ENCODE measurements around the gene SKI.

SKI gene

DNA sequence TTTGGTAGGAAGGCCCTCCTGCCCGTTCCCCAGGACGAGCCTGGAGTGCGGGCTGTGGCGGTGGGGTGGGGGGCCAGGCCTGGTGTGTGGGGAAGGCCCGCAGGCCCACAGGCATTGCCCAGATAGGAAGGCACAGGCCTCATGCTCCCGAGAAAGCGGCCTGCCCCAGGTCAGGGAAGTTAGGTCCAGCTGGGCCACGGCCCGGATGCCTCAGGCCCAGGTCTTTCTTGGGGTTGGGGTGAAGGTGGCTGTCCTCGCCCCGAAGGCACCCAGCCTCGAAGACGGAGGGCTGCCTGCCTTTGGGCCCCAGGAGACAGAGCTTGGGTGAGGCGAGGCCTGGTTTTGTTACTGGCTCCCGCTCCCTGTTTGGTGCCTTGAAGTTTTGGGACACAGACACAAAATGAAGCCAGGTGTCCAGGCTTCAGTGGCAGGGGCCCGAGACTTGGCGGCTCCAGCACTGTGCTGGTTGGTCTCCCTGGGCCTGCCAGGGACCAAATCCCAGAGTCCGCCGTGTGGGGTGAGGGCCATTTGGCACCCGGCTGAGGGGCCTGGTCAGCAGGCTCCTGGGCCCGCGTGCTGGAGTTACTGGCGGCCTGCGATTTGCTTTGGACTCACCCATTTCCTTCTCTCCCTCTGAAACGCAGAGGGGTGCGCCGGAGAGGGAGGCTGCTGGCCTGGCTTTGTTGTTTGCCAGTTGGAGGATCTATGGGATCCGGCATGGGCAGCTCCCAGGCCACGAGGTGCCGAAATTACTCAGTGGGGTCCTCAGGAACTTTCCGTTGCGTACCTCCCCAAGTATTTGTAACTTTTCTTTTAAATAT, 2.0 kb downstream of the SKI start:
- DNase-seq (ENCODE audit: low spot score), result no peak

DNA sequence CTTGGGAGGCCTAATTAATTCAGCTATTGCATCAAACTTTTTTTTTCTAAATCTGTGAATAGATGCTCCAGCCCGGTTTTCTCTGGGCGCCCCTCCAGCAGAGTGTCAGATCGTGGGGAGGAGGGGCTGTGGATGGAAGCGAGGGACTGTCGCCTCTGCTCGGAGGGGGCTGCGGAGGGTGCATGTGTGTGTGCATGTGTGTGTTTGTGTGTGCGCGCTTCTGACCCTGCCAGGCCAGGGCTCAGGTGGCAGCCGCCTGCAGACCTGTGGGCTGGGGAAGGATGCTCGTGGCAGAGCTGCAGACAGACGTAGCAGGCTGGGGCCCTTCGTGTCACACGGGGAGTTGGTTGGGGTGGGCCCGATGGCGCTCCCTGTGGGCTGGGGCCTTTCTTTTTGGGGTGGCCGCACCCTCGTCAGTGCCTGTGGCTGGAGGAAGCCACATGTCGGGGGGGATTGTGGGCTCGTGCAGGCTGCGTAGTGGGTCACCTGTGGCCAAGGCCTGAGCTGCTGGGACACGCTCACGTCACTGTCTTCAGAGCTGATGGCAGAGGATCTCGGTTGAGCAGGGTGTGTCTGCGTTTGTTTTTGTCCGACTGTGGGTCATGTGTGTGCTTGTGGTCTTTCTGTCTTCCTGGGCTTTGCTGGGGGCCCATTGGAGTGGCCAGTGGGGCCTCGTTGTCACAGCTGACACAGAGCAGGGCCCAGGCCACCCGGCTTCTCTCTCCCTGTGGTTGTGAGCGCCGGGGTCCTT, 2.8 kb downstream of the SKI start:
- DNase-seq (ENCODE audit: low spot score), result no peak

DNA sequence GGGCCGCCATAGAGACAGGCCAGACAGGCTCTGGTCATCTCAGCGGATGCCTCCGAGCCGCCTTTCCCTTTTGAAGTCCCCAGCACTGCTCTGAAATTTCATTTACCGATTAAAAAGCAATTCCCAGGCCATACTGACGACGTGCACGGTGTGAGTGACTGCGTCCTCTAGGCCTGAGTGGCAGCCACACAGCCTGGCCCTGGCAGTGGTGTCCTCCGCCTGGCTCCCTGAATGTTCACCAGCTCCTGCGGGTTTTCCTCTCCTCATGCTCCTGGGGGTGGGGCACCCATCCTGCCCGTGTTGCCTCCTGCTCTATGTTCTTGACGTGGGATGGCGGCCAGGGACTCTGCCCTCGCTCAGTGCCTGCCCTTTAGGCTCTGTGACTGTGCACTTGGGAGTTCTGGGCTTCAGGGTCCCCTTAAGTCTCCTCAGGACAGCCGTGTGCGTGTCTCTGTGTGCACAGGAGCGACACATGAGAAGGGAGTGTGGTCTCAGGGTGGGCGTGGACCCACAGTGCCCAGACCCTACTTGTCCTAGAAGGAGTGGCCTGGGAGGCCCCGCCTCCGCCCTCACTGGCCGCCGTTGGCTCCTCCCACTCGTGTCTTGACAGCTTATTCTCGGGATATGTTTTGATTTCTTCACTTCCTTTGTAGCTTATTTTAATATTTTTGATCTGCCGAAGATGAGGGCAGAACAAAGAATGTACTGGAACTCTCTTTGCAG, 3.6 kb downstream of the SKI start:
- no peak for DNase-seq (ENCODE audit: low spot score)

DNA sequence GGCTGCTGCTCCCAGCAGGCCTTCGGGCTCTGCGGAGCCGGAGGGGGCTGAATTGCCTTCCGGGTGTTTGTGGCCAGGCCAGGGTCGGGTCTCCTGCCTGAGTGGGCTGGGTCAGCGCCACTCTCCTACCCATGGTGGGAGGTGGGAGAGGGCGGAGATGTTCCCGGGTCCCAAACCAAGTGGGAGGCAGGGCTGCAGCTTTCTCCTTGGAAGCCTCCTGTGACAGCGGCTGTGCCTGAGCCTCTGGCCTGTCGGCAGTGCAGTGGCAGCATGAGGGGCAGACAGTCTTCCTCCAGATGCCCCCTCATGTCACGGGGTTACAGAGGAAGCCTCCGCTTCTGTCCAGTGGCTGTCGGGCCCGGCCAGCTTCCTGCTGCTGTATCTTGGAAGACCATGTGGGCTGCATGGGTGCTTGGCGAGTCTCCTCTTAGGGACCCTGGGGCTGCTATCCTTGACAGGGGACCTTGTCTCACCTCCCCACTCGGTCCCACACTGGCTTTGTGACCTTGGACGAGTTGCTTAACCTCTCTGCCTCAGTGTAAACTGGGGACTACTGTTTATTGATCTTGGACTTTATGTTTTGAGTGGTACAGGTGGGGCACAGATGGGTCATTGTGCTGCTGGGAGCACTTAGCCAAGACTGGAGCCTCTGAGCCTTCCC, 4.3 kb downstream of the SKI start:
- DNase-seq (ENCODE audit: low spot score), result no peak

DNA sequence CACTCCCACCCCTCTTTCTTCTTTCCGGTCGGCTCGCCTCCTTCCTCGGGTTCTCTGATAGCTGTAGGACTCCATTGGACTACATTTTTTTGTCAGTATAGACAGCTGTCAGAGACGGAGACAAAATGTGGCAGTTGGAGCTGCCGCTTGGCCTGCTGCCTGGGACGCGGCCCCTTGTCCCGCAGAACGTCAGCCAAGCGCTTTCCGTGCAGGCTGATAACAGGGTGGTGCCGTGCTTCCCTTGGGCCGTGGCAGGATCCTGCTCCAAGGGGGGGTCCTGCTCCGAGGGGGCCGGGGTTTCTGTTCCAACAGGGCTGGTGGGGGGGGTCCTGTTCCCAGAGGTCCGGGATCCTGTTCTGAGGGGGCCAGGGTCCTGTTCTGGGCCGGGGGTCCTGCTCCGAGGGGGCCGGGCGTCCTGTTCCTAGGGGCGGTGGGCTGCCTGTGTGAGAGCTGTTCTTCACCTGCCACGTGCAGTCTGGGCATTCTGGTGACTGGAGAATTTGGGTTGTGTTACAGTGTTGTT, 4.9 kb downstream of the SKI start:
- no peak for DNase-seq (ENCODE audit: low spot score)

DNA sequence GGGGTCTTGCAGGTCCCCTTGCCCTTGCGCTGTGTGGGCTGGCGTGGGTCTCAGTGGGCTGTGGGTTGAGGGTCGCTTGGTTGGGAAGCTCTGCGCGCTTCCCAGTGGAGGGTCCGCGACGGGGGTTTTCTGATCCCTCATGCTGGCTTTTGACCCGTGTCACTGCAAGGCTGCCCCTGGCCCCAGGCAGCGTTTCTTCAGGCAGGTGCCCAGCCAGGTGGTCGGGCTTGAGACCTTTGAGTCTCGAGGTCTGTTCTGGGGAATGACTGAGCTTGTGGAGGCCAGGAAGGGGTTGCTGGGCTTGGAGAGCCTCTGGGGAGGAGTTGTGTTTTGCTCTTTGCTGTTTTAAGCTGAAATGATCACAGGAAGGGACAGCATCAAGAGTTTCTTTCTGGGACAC, 5.3 kb downstream of the SKI start:
- DNase-seq (ENCODE audit: low spot score), result no peak

DNA sequence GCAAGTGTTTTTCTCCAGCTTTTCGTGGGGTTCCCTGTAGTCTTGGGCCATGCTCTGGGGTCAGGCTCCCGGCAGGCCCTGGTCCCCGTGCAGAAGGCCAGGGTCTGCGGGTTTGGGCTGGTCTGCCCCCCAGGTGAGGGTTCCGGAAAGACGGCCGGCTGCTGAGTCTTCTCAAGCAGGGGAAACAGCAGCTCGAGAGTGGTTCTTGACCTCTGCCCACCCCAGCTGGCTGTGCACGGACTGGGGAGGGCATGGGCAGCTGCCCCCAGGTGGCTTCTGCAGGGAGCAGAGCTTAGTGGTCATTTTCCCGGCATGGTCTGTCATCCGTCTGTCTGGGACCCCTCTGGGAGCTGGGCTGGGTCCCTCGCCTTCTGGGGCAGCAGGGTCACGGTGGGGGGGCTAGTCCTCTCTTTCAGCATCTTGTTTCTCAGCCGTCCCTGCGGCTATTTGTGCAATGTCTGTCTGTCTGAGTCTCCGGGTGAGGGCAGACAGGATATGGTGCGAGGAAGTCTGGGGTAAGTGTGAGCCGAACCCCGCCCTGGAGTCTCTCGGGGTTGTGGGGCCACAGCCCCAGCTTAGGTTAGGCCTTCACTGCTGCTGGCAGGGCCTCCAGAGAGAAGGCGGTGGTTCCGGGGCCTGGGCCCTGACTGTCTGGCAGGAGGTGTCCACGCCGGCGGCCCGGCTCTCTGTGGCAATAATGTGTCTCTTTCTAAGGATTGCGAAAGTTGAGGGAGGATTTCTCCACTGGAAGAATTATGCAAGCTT, 6.1 kb downstream of the SKI start:
- no peak for DNase-seq (ENCODE audit: low spot score)

DNA sequence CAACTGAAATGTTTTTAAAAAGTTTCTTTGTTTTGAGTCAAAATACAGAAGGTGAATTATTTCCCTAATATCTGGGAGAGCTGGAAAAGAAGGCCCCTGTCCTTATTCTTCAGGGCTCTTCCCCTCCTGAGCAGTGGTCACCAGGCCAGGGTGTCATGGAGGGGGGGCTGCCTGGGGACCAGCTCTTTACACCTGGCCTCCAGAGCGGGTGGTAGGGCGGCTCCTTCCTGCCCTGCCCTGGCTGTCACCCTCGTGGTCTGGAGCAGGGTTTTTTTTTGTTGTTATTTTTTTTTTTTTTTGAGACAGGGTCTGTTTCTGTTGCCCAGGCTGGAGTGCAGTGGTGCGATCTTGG, 6.6 kb downstream of the SKI start:
- DNase-seq (ENCODE audit: low spot score), result no peak

- no peak for DNase-seq (ENCODE audit: low spot score)
These were observed 7.3 kb downstream of the SKI start for GRCh38 chr1:2235300-2235998.

GRCh38 chr1:2236695-2237677, 8.9 kb downstream of the SKI start:
- DNase-seq (ENCODE audit: low spot score), result no peak

DNA sequence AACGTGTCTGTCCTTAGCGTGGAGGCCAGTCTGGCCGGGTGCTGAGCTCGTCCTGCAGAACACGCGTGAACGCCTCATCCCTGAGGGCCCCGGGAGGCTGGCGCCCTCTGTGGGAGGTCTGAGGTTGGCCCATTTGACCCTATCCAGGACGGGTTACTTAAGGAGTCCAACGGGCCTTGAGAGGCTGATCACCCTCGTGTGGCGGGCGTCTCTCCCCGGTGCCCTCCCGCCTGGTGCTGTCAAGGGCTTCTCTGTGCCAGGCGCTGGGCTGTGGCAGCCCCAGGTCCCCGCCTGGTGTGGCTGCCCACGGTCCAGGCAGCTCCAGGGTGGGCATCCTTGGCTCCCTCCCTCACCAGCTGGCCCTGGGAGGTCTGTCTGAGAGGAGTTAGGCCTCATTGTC, 9.7 kb downstream of the SKI start:
- no peak for DNase-seq (ENCODE audit: low spot score)

DNA sequence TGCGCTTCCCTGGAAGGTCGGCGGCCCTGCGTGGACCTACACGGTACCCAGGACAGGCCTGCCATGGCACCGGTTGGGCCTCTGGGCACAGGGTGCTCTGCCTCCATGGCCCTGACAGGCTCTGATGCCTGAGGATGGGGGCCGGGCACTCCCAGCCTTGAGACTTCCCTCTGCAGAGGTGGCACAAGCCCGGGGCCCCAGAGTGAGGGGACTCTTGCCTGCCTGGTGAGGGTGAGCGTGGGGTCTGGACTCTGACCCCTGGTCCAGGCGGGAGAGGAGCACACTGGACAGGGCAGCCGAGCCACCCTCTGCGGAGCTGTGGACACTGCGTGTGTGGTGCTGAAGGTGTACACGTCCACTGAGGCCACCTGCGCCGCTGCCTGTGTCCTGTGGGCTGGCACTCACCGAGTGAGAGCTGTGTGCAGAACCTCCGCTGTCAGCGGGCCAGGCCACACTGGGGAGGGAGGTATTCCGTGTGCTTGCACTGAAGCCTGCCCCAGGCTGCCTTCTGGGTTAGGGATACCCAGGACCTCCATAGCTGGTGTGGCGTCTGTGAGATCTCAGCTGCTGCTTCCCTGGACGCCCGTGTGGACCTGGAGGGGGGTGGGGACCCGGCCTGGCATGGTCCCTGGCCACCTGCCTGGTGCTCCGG, 10.4 kb downstream of the SKI start:
- no peak for DNase-seq (ENCODE audit: low spot score)

DNA sequence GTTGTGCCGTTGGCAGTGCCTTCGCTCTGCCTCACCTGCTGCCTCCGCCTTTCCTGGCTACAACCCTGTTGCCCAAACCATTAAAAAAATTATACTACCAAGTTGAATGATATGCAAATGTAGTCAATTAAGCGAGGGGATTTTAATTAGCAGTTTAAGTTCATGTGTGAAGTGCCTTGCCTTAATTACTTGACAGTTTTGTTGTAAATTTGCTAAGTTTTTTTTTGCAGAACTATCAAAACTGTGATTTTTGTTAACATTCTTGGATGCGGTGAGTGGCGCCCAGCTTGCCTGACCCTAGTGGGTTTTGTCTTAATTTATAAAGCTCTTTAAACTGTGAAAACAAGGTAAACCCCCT, 10.9 kb downstream of the SKI start:
- no peak for DNase-seq (ENCODE audit: low spot score)

DNA sequence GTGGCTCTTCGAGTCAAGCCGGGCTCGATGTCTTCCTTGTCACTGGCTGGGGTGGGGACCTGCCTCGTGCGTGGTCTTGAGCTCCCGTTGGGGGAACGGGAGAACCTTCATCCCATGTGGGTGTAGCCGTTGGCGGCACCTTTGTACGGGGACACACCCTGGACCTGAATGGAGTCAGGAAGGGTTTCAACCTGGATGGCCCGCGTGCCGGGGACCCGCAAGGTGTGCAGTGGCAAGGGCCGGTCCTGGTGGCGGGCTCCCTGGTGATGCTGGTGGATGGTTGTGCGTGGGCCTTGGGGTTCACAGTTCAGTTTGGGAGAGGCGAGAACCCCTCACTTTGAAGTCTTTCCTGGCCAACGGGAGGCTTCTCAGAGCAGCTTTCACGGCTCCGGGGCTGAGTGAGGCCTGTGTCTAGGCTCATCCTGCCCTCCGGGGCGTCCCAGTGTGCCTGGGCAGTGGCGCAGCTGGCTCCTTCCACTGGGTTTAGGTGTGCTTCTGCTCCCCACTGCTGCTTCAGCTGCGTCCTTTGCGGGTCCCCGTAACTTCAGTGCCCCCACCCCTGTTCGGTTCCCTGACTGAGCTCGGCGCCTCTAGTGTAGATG, 11.4 kb downstream of the SKI start:
- DNase-seq (ENCODE audit: low spot score), result no peak

- DNase-seq (ENCODE audit: low spot score), result no peak
These were observed 12.4 kb downstream of the SKI start for GRCh38 chr1:2240270-2241156.

DNA sequence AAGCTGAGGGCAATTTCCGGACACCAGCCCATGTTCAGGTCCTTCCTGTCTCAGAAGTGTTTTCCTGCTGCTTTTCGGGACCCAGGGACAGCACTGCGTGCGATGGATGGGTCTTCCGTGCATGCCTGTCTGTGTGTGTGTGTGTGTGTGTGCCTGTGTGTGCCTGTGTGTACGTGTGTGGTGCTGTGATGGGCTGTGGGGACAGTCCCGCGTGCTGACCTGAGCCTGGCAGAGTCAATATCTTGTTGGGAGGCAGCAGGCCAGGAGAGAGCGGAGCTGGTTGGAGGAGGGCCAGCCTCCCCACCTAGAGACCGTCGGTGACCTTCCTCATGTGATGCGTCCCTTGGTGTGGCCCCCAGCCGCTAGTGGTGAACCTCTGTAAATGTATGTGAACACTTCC, 13.7 kb downstream of the SKI start:
- no peak for DNase-seq (ENCODE audit: low spot score)

DNA sequence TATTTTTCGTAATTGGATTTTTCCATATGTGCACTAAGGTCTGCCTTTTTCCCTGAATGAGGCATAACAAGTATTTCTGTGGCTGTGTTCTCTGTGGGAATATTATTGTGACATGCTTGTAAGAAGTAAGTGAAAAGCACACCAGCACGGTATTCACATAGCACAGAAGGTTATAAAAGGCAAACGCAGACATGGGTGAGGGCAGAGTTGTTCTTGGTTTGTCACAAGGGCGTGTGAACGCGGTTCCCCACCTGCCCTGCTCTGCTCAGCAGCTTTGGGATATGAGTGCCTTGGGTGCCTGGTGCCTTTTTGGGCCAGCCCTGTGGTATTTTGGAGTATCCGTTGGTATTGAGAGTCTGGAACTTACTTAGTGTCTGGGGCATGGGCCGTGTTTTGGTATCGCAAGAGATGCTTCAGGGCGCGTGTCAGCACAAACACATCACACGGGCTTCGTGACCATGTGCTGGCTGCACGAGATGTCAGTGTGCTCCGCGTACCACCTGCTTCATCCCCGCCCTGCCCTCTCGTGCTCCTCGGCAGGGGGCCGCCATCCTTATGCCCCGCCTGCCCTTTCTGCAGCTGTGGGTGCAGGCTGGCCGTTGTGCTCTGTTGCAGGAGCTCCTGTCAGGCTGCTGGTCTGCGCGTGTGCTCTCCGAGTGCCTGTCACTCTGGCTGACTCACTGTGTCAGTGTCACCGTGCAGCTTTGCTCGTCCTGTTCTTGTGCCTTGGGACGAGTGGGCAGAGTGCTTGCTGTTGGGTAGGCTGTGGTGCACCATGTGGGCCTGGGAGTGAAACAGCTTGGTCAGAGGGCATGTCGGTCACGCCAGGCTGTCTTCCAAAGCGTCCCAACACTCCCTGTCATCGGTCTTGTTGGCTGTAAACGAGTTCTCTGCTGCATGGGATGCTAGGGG, 15.0 kb downstream of the SKI start:
- no peak for DNase-seq (ENCODE audit: low spot score)
